ENCODE measurements around the gene COL19A1. TPM values are rescaled to one million over a fixed set of nuclear protein-coding genes. Genes with fewer than 3 reads are reported as not detected.

The COL19A1 gene
- total and polyA plus RNA-seq, 2 experiments from 2014 or later, result not detected

- H3K4me3 Mint-ChIP-seq, result no peak overlapping the region
- no peaks in the 10 kb centered on the region for H3K36me3 Mint-ChIP-seq (ENCODE audit: low read depth)
- Histone ChIP-seq H3K36me3 (ENCODE audit: insufficient read depth) (no peaks in the 10 kb centered on the region), H2AFZ (no peak overlapping the region), H3K27ac (ENCODE audit: low read depth) (no peak overlapping the region), H3K4me3 (no peak overlapping the region), H3K9me2 (ENCODE audit: insufficient read depth) (no peaks in the 10 kb centered on the region), H3K4me2 (no peak overlapping the region), H4K20me1 (replicated peaks; ENCODE audit: insufficient read depth) (no peaks in the 10 kb centered on the region), H3F3A (replicated peaks; ENCODE audit: low read depth) (no peaks in the 10 kb centered on the region), H3K27me3 (ENCODE audit: insufficient read depth) (no peaks in the 10 kb centered on the region), H3K79me2 (replicated peaks; ENCODE audit: insufficient read depth) (no peaks in the 10 kb centered on the region), H3K4me1 (ENCODE audit: insufficient read depth) (no peaks in the 10 kb centered on the region)
- no peaks in the 10 kb centered on the region; the same call in 2 of the 3 replicates for H3K4me1 Mint-ChIP-seq
- DNase-seq (ENCODE audit: low spot score), result no peak
- H3K27me3 Mint-ChIP-seq (ENCODE audit: insufficient read depth, low read depth, poor library complexity), result no peaks in the 10 kb centered on the region
- H3K9me3 Mint-ChIP-seq, result no peaks in the 10 kb centered on the region
- ATAC-seq, result no peak
- no peak for TF ChIP-seq POLR2AphosphoS5 (IDR thresholded peaks at IDR 0.05; ENCODE audit: low read depth)
- TF ChIP-seq CREB1 (CRISPR knock-in tag; IDR thresholded peaks at IDR 0.05; ENCODE audit: low read depth), result no peak
- no peak for TF ChIP-seq ZNF114 (CRISPR knock-in tag; IDR thresholded peaks at IDR 0.05)
- TF ChIP-seq EZH2 (IDR thresholded peaks at IDR 0.05; ENCODE audit: low read depth, unreplicated experiment), result no peak
- no peak for TF ChIP-seq CTCF (conservative IDR thresholded peaks at IDR 0.05; ENCODE audit: low read depth in 2 of 2)
- no peak for TF ChIP-seq STAT1 (IDR thresholded peaks at IDR 0.05; ENCODE audit: unreplicated experiment)
- no peak for TF ChIP-seq EZH2phosphoT487 (IDR thresholded peaks at IDR 0.05; ENCODE audit: unreplicated experiment)
- no peak for TF ChIP-seq ZNF462 (CRISPR knock-in tag; IDR thresholded peaks at IDR 0.05)
- TF ChIP-seq JUNB (IDR thresholded peaks at IDR 0.05; ENCODE audit: unreplicated experiment), result no peak
- no peak for TF ChIP-seq REST (IDR thresholded peaks at IDR 0.05; ENCODE audit: unreplicated experiment)
- TF ChIP-seq ETS1 (IDR thresholded peaks at IDR 0.05), result no peak
- no peak for TF ChIP-seq NANOG (IDR thresholded peaks at IDR 0.05; ENCODE audit: borderline replicate concordance)
- no peak for TF ChIP-seq ZNF331 (CRISPR knock-in tag; IDR thresholded peaks at IDR 0.05; ENCODE audit: low read depth)
- no peak overlapping the region; the same call in 1 of the 2 replicates for H3K27ac Mint-ChIP-seq
Measured at GRCh38 chr6:70172252-70172651, 305.9 kb downstream of the COL19A1 start.

Data from GM23338 (cell line).